Psoas muscle (tissue), 8 donors: ENCODE results near the gene HBQ1. TPM values are rescaled to one million over a fixed set of nuclear protein-coding genes. Genes with fewer than 3 reads are reported as not detected.
A peak's percentile ranks its signal among the peaks of the same experiment; 100 is the strongest.

ENCODE experiments used
- ATAC-seq, 4 donors: fragments of 200-7000 bp; cut with Tn5 transposase; one replicate each; pipeline ENCODE4 v1.9.1; 2020; ENCODE audit warnings: moderate library complexity in 3 of 4, mild to moderate bottlenecking in 2 of 4
- DNase-seq, 2 donors: peaks; one replicate each; pipeline ENCODE4 v3.0.0-alpha.2; 2020
- H3K27ac ChIP-seq: fragments of 200-600 bp; one replicate; pipeline ENCODE4 v1.8.0; 2022
- H3K27me3 ChIP-seq, 3 donors: fragments of 200-600 bp in 1 of 3; one replicate each; pipeline versions ENCODE4 v1.6.1 to v1.8.0; 2013 to 2022; ENCODE audit warnings: low read length in 2 of 3, mild to moderate bottlenecking in 2 of 3, moderate library complexity in 1 of 3; ENCODE audit not compliant: insufficient read depth in 3 of 3
- H3K36me3 ChIP-seq, 2 donors: fragments of 200-600 bp in 1 of 2; one replicate each; pipeline versions ENCODE4 v1.6.1 to v1.8.0; 2013 to 2022; ENCODE audit warnings: low read depth in 1 of 2, mild to moderate bottlenecking in 1 of 2, moderate library complexity in 1 of 2; ENCODE audit not compliant: insufficient read depth in 1 of 2
- H3K4me1 ChIP-seq: fragments of 200-600 bp; one replicate; pipeline ENCODE4 v1.8.0; 2022
- H3K4me3 ChIP-seq: fragments of 200-600 bp; one replicate; pipeline ENCODE4 v1.8.0; 2022; ENCODE audit warnings: mild to moderate bottlenecking
- H3K9me3 ChIP-seq: fragments of 200-600 bp; one replicate; pipeline ENCODE4 v1.8.0; 2022
- WGBS, 3 donors: extraction: QIAGEN DNeasy Blood & Tissue Kit; methylation state at CpG; one replicate each; pipeline versions ENCODE4 v1.1.6 to v1.1.7; 2013; 5-methylcytosine and 5-hydroxymethylcytosine counted together
- intact Hi-C, 2 donors: fragments of 100-400 bp; cut with DNase I; formaldehyde crosslinking; loops; one replicate each; pipeline versions ENCODE4 v1.11.0 to v1.14.2; 2022
- polyA plus RNA-seq, 3 donors: library from polyadenylated mRNA; stranded (reverse); fragments of 200-250 nt; gene quantifications; one replicate each; pipeline ENCODE4 v1.2.3, GENCODE V29; 2013
- total RNA-seq, 4 donors: library from RNA; stranded (reverse); fragmentation: NEBNext Ultra II Directional in 2 of 4; extraction: Animal tissue kit (Norgen Biotek cat#: 25700) in 2 of 4; gene quantifications; one replicate each; pipeline versions ENCODE4 v1.2.1 to v1.2.4, GENCODE V29; 2021 to 2023
- TF ChIP-seq, protein P1 (sequence below): fragments of 200-600 bp; IDR thresholded peaks from one replicate; pipeline ENCODE4 v1.8.0; 2022; ENCODE audit warnings: antibody characterized with exemption
- donor health status: healthy with polysubstance abuse.
- donor health status: DM: no; HTN: no; CAD: no; lungs with moderate emphysema.
- donor health status: Bipolar disorder and iron deficiency.
- donor health status: healthy.
- donor health status: DM: yes; HTN: yes; CAD: no.
- donor health status: DM: no; HTN: no; CAD: no.
- donor health status: DM: no; HTN: no; CAD: no.
- donor health status: DM: yes; HTN: yes; CAD: no.

The HBQ1 gene
- total and polyA plus RNA-seq, 7 donors, result 0.58 TPM; not detected in 6

DNA sequence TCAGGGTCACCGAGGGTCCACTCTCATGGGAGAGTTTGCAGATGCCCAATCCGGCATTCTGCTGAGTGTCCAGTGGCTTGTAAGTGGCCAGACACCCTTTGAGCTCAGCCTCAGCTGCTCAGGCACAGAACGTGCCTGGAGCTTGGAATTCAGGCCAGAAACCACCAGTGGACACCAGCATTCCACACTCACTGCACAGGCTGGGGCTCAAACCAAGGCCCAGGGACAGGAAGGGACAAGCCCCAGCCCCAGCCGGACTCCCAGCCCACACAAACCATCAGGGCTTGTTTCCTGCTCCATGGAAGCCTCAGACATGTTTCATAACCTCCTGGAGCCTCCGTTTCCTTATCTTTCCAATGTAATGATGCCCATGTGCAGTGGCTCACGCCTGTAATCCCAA, 36.8 kb upstream of the HBQ1 start:
- H3K27me3 ChIP-seq, result peaks cover 0 to 17% (median 0%) of the 10 kb centered on the region in 3 donors
- TF ChIP-seq, protein P1, sequence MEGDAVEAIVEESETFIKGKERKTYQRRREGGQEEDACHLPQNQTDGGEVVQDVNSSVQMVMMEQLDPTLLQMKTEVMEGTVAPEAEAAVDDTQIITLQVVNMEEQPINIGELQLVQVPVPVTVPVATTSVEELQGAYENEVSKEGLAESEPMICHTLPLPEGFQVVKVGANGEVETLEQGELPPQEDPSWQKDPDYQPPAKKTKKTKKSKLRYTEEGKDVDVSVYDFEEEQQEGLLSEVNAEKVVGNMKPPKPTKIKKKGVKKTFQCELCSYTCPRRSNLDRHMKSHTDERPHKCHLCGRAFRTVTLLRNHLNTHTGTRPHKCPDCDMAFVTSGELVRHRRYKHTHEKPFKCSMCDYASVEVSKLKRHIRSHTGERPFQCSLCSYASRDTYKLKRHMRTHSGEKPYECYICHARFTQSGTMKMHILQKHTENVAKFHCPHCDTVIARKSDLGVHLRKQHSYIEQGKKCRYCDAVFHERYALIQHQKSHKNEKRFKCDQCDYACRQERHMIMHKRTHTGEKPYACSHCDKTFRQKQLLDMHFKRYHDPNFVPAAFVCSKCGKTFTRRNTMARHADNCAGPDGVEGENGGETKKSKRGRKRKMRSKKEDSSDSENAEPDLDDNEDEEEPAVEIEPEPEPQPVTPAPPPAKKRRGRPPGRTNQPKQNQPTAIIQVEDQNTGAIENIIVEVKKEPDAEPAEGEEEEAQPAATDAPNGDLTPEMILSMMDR, result no peak
- ATAC-seq, result no peak
- no peak overlapping the region for H3K27ac ChIP-seq
- H3K9me3 ChIP-seq, result no peaks in the 10 kb centered on the region
- WGBS, 3 donors, result 57 to 67% (median 61%) methylated on average over 6 of the region's 6 CpGs
- intact Hi-C loops, result no loop called here
- H3K4me1 ChIP-seq, result no peaks in the 10 kb centered on the region
- no peak for DNase-seq
- no peak overlapping the region for H3K4me3 ChIP-seq
- H3K36me3 ChIP-seq, result no peaks in the 10 kb centered on the region

DNA sequence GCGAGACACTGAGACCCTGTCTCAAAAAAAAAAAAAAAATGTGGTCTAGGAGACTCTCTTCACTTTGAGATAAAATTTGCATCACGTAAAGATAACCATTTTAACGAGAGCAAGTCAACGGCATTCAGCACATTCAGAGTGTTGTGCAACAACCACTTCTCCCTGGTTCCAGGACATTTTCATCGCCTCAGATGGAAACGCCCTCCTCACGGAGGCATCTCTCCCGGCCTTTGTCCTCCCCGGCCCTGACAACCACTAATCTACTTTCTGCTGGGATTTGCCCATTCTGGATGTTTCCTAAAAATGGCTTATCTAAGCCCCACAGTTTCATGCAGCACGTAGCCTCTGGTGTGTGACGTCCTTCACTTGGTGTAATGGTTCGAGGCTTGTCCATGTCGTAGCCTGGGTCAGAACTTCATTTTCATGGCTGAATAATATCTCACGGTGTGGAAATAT, 35.4 kb upstream of the HBQ1 start:
- no peaks in the 10 kb centered on the region for H3K9me3 ChIP-seq
- intact Hi-C loops, result no loop called here
- TF ChIP-seq, protein P1, result no peak
- H3K4me3 ChIP-seq, result no peak overlapping the region
- DNase-seq (peak in 1 of 2 donors; percentile 9), ATAC-seq (no peak)
- H3K36me3 ChIP-seq, result no peaks in the 10 kb centered on the region
- 83 to 88% (median 83%) methylated on average over 14 of the region's 14 CpGs for WGBS, 3 donors
- no peaks in the 10 kb centered on the region for H3K4me1 ChIP-seq
- no peak overlapping the region for H3K27ac ChIP-seq
- peaks cover 0 to 22% (median 3%) of the 10 kb centered on the region in 3 donors for H3K27me3 ChIP-seq

DNA sequence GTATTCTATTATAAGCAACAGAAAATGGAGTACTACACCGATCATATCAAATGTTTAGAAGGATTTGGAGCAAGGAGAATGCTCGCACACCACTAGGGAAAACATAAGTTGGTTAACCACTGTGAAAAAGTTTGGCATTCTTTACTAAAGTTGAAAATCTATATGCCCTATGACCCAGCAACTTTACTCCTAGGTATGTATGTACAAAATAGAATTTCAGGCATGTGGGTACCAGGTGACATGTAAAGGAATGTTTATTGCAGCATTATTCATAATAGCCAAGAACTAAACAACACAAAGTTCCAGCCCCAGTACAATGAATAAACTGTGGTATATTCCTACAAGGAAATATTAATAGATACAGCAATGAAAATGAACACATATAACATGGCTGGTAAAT, 33.6 kb upstream of the HBQ1 start:
- Histone ChIP-seq H3K27me3 (peaks cover 0 to 33% (median 3%) of the 10 kb centered on the region in 3 donors), H3K27ac (no peak overlapping the region), H3K4me3 (no peak overlapping the region), H3K36me3 (no peaks in the 10 kb centered on the region), H3K4me1 (no peaks in the 10 kb centered on the region), H3K9me3 (no peaks in the 10 kb centered on the region)
- 46 to 61% (median 57%) methylated on average over 2 of the region's 2 CpGs for WGBS, 3 donors
- intact Hi-C loops, result no loop called here
- ATAC-seq, result no peak
- TF ChIP-seq, protein P1, result no peak
- DNase-seq, result no peak

DNA sequence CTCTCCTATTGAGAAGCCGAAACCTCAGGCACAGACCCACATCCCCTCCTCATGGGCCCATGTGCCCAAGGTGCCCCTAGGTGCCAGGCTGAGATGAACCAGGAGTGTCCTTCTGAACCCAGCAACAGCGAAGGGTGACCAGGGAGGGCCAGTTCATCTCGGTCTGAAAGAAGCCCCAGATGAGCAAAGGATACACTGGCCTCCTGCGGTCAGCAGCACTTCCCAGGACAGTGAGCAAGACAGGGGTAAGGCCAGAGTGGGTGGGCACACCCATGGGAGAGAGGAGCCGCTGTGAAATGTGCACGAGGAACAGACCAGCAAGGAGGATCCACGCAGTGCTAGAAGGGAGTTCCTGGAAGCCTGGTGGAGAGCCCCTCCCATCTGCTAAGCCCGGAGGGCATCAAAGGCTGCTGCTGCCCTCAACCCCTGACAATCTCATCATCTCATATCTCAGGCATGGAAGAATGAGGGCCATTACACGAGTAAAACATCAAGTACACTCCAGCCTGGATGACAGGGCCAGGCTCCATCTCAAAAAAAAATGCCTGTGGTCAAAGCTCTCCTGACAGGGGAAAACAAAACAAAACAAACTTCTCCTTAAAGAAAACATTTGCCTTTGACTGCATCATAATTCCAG, 31.1 kb upstream of the HBQ1 start:
- TF ChIP-seq, protein P1, result no peak
- H3K27me3 ChIP-seq, result peaks cover 0 to 31% (median 3%) of the 10 kb centered on the region in 3 donors
- DNase-seq, result no peak
- no peaks in the 10 kb centered on the region for H3K36me3 ChIP-seq
- intact Hi-C loops, result no loop called here
- H3K9me3 ChIP-seq, result no peaks in the 10 kb centered on the region
- ATAC-seq, result no peak
- no peak overlapping the region for H3K4me3 ChIP-seq
- WGBS, 3 donors, result 42 to 45% (median 44%) methylated on average over 9 of the region's 9 CpGs
- no peaks in the 10 kb centered on the region for H3K4me1 ChIP-seq
- no peak overlapping the region for H3K27ac ChIP-seq
